K562 (cell line): ENCODE measurements around the gene ABHD12. TPM values are rescaled to one million over a fixed set of nuclear protein-coding genes. Genes with fewer than 3 reads are reported as not detected.

Source experiments
- ATAC-seq: fragments of 200-7000 bp; cut with Tn5 transposase; 3 replicates; pipeline ENCODE4 v1.9.1; 2020; ENCODE audit warnings: moderate library complexity
- BruUV-seq: library from RNA; stranded (reverse); fragments of 400-500 nt; replicated peaks from 2 replicates; lab custom pipeline; 2021; lab: Mats Ljungman, UMichigan
- CTCF ChIA-PET: fragments of 300-600 bp; formaldehyde crosslinking; extraction: SDS; loops from one replicate; lab custom pipeline; 2021; ENCODE audit warnings: low intra/inter-chr PET ratio; lab: Yijun Ruan, JAX
- POLR2A ChIA-PET: fragments of 300-600, 350-650 bp; sonication (Branson Sonifier 250); formaldehyde crosslinking; extraction: SDS; loops from one replicate; lab custom pipeline; 2021; ENCODE audit warnings: antibody characterized with exemption, inconsistent platforms; lab: Yijun Ruan, JAX
- DNase-seq, 4 experiments: peaks; one replicate each; pipeline versions ENCODE4 v3.0.0 to v3.0.0-alpha.2; 2011 to 2018; ENCODE audit warnings: low spot score in 3 of 4, mixed read lengths in 3 of 4; ENCODE audit errors: extremely low read depth in 1 of 4
- FAIRE-seq: peaks from 2 replicates; lab custom pipeline; 2011; peaks lifted over from hg19 to GRCh38; lab: Jason Lieb, UNC
- H2AFZ ChIP-seq: 2 replicates; pipeline ENCODE4 v1.6.0; 2011; ENCODE audit warnings: low read depth, low read length, control low read depth, inconsistent platforms
- H3K27ac ChIP-seq: fragments of 200-600 bp; 3 replicates; pipeline ENCODE4 v1.8.0; 2011; ENCODE audit warnings: low read depth, mild to moderate bottlenecking, control low read depth, inconsistent platforms, low read length, moderate library complexity, mixed read lengths; ENCODE audit errors: extremely low read depth
- H3K27me3 ChIP-seq, 2 experiments: fragments of 300-600 bp in 1 of 2; 2 replicates in 1 of 2; 3 replicates in 1 of 2; pipeline versions ENCODE4 v1.6.0 to v1.8.0; 2011; ENCODE audit warnings: inconsistent platforms in 2 of 2, low read length in 2 of 2, mild to moderate bottlenecking in 1 of 2, mixed read lengths in 1 of 2, moderate library complexity in 1 of 2; ENCODE audit not compliant: control insufficient read depth in 2 of 2, insufficient read depth in 2 of 2
- H3K36me3 ChIP-seq: fragments of 300-600 bp; 3 replicates; pipeline ENCODE4 v1.8.0; 2011; ENCODE audit warnings: mild to moderate bottlenecking, low read length, inconsistent platforms; ENCODE audit not compliant: control insufficient read depth, insufficient read depth
- H3K4me1 ChIP-seq, 2 experiments: fragments of 200-600 bp in 1 of 2; replicated peaks in 1 of 2; 2 replicates in 1 of 2; 3 replicates in 1 of 2; pipeline versions ENCODE4 v1.5.1 to v1.8.0; 2011; ENCODE audit warnings: inconsistent platforms in 2 of 2, low read length in 2 of 2, mild to moderate bottlenecking in 1 of 2, mixed read lengths in 1 of 2, moderate library complexity in 1 of 2; ENCODE audit not compliant: control insufficient read depth in 2 of 2, insufficient read depth in 2 of 2
- H3K4me2 ChIP-seq: 2 replicates; pipeline ENCODE4 v1.6.1; 2011; ENCODE audit warnings: low read length, control low read depth, inconsistent platforms, mixed read lengths; ENCODE audit not compliant: insufficient read depth
- H3K4me3 ChIP-seq: fragments of 200-600 bp; sonication (generic), shearing (Covaris generic); 2 replicates; pipeline ENCODE4 v1.5.1; 2016; ENCODE audit warnings: control low read depth, inconsistent platforms
- H3K79me2 ChIP-seq: fragments of 200-600 bp; 3 replicates; pipeline ENCODE4 v1.8.0; 2011; ENCODE audit warnings: low read length, inconsistent platforms; ENCODE audit not compliant: control insufficient read depth, insufficient read depth
- H3K9ac ChIP-seq, 2 experiments: 2 replicates each; pipeline versions ENCODE4 v1.6.0 to v1.6.1; 2011; ENCODE audit warnings: low read depth in 2 of 2, low read length in 2 of 2, control low read depth in 1 of 2, inconsistent platforms in 1 of 2, mild to moderate bottlenecking in 1 of 2, mixed read lengths in 1 of 2; ENCODE audit not compliant: insufficient read depth in 1 of 2
- H3K9me1 ChIP-seq: one replicate; pipeline ENCODE4 v1.6.0; 2011; ENCODE audit warnings: inconsistent platforms, mild to moderate bottlenecking, low read length, moderate library complexity; ENCODE audit not compliant: control insufficient read depth, insufficient read depth
- H3K9me3 ChIP-seq: replicated peaks from 2 replicates; pipeline ENCODE4 v1.5.1; 2011; ENCODE audit warnings: low read depth, low read length, inconsistent platforms; ENCODE audit not compliant: control insufficient read depth, insufficient read depth
- H4K20me1 ChIP-seq: replicated peaks from 2 replicates; pipeline ENCODE4 v1.6.1; 2011; ENCODE audit warnings: low read length, inconsistent platforms, mixed read lengths; ENCODE audit not compliant: control insufficient read depth, insufficient read depth
- CREBBP ChIP-seq: IDR thresholded peaks from one replicate; pipeline ENCODE4 v1.6.1; 2012; ENCODE audit warnings: low read depth, mild to moderate bottlenecking, control low read depth, inconsistent platforms, low read length
- MTA3 ChIP-seq: fragments of 450-650 bp; formaldehyde crosslinking; IDR thresholded peaks from 2 replicates; pipeline ENCODE4 v1.6.1; 2017; ENCODE audit warnings: mild to moderate bottlenecking, borderline replicate concordance
- NR2F6 ChIP-seq: fragments of 450-650 bp; formaldehyde crosslinking; IDR thresholded peaks from 2 replicates; pipeline ENCODE4 v1.4.0; 2020; ENCODE audit warnings: mild to moderate bottlenecking
- NR4A1 ChIP-seq, 2 experiments: fragments of 250-450 bp in 1 of 2; fragments of 450-650 bp in 1 of 2; sonication (Bioruptor Pico) in 1 of 2; IDR thresholded peaks; 2 replicates each; pipeline versions ENCODE4 v1.4.0 to v1.6.1; 2016 to 2020; ENCODE audit warnings: mild to moderate bottlenecking in 2 of 2, missing compliant biosample characterization in 1 of 2, missing genetic modification characterization in 1 of 2, moderate library complexity in 1 of 2
- SPI1 ChIP-seq: IDR thresholded peaks from 2 replicates; pipeline ENCODE4 v1.6.1; 2011; ENCODE audit warnings: low read depth, low read length, control low read depth, borderline replicate concordance
- ZNF696 ChIP-seq: fragments of 250-450 bp; sonication (Bioruptor Pico); conservative IDR thresholded peaks from 2 replicates; pipeline ENCODE4 v1.4.0; 2020; ENCODE audit warnings: mild to moderate bottlenecking, moderate library complexity
- WGBS: fragments of 100-300 bp; shearing (Covaris generic); methylation state at CpG from one replicate; pipeline ENCODE4 v1.1.6; 2016; ENCODE audit warnings: low coverage, mixed read lengths; ENCODE audit not compliant: insufficient coverage; ENCODE audit errors: missing lambda C conversion rate; 5-methylcytosine and 5-hydroxymethylcytosine counted together
- in situ Hi-C: fragments of 300-500 bp; cut with MboI; formaldehyde crosslinking; loops from 4 replicates; pipeline ENCODE4 v1.15.0; 2018; ENCODE audit warnings: inconsistent platforms, mixed read lengths
- intact Hi-C: fragments of 100-400 bp; cut with micrococcal nuclease; formaldehyde crosslinking; loops from 2 replicates; pipeline ENCODE4 v1.14.2; 2022
- polyA plus RNA-seq, 8 experiments: library from polyadenylated mRNA; depleted of rRNA in 4 of 8; stranded (reverse) in 5 of 8; unstranded in 3 of 8; fragments of >200 nt; fragmentation: Nextera tagmentation in 2 of 8; fragmentation: Illumina TruSeq in 1 of 8; extraction: Ambion mirVana in 2 of 8; extraction: Trizol in 1 of 8; gene quantifications; 2 replicates each; pipeline versions ENCODE4 v1.2.1 to v1.2.3, GENCODE V29; 2011 to 2014; ENCODE audit warnings: inconsistent platforms in 1 of 8, missing spikeins in 1 of 8
- total RNA-seq, 7 experiments: library from RNA; depleted of rRNA in 6 of 7; stranded (reverse); fragments of >200 nt in 6 of 7; fragmentation: Illumina TruSeq in 2 of 7; extraction: Trizol in 2 of 7; gene quantifications; 2 replicates each; pipeline versions ENCODE4 v1.2.1 to v1.2.3, GENCODE V29; 2011 to 2021; ENCODE audit warnings: low replicate concordance in 1 of 7
- TF ChIP-seq, protein P1 (sequence below): fragments of 250-450 bp; sonication (Bioruptor Pico); IDR thresholded peaks from 2 replicates; pipeline ENCODE4 v1.9.0; 2021; ENCODE audit warnings: mild to moderate bottlenecking, inconsistent platforms
- TF ChIP-seq, protein P2 (sequence below): fragments of 450-650 bp; conservative IDR thresholded peaks from 2 replicates; pipeline ENCODE4 v1.6.1; 2016; ENCODE audit warnings: missing genetic modification characterization, low read depth, mild to moderate bottlenecking, control low read depth, missing compliant biosample characterization
- TF ChIP-seq, protein P3 (sequence below): sonication (generic); formaldehyde crosslinking; IDR thresholded peaks from 2 replicates; pipeline ENCODE4 v1.8.1; 2023; ENCODE audit warnings: mild to moderate bottlenecking, missing genetic modification reagents

The ABHD12 gene
- total and polyA plus RNA-seq, 9 of the 15 experiments (the other 6 are each of a cell fraction or from before 2014, with no cell fraction given): 0.65 to 15.6 (median 9.1) TPM

DNA sequence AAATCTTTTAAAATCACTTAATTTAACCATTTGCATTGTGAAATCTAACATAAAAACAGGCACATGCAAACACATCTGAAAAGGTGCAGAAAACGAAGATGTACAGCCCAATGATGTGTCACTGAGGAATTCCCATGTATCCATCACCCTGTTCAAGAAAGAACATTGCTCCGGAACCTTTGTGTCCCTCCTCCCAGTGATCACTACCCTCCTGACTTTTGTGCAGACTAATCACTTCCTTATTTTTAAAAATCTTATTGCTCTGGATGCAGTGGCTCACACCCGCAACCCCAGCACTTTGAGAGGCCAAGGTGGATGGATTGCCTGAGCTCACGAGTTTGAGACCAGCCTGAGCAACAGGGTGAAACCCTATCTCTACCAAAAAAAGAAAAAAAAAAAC lies 31.4 kb upstream of the ABHD12 start:
- ATAC-seq (no peak), DNase-seq (no peak), FAIRE-seq (no peak)
- 0 out of 2 replicates have a peak, but pooled peaks have one; percentile 8 for TF ChIP-seq SPI1
- no peak for TF ChIP-seq NR4A1 (CRISPR knock-in tag; IDR thresholded peaks at IDR 0.05)
- TF ChIP-seq NR4A1 (tag; IDR thresholded peaks at IDR 0.05): no peak
- Histone ChIP-seq H3K4me2 (no peak overlapping the region), H3K36me3 (peaks cover 69% of the 10 kb centered on the region; the same call in 2 of the 3 replicates), H3K9ac (no peak overlapping the region), H2AFZ (no peak overlapping the region), H3K4me3 (no peak overlapping the region), H3K9me3 (no peaks in the 10 kb centered on the region), H3K27me3 (no peaks in the 10 kb centered on the region), H3K4me1 (no peaks in the 10 kb centered on the region), H4K20me1 (no peaks in the 10 kb centered on the region), H3K27ac (no peak overlapping the region), H3K79me2 (no peaks in the 10 kb centered on the region), H3K9me1 (no peaks in the 10 kb centered on the region)
- intact Hi-C loops (no loop called here), in situ Hi-C loops (no loop called here)
- WGBS: 97% methylated on average over 4 of the region's 4 CpGs
- POLR2A ChIA-PET: no interaction called here
- CTCF ChIA-PET: no interaction called here
- no TSS peak for BruUV-seq

DNA sequence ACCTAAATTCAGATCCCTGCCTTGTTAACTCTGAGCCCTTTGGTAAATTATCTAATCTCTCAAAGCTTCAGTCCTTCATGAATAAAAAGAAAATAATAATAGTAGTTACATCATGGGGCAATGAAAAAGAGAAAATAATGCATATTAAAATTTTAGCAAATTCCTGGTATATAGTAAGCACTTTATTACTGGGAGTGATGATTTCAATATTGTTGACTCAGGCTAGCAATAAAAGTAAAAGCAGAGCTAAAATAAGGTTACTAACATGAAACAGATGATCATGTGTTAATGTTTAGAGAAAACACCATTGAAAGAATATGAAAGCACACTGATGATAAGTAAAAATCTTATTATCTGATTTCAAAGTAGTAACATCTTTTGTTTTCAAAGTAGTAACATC lies 30.5 kb upstream of the ABHD12 start:
- no peak overlapping the region for H2AFZ ChIP-seq
- FAIRE-seq: no peak
- no peaks in the 10 kb centered on the region for H3K9me1 ChIP-seq
- BruUV-seq: no TSS peak
- no peak for ATAC-seq
- H3K4me3 ChIP-seq: no peak overlapping the region
- H3K27ac ChIP-seq: no peak overlapping the region
- no peak overlapping the region for H3K9ac ChIP-seq
- H4K20me1 ChIP-seq: no peaks in the 10 kb centered on the region
- no peaks in the 10 kb centered on the region for H3K27me3 ChIP-seq
- ChIA-PET POLR2A (no interaction called here), CTCF (no interaction called here)
- DNase-seq: no peak
- peaks cover 70% of the 10 kb centered on the region; the same call in 2 of the 3 replicates for H3K36me3 ChIP-seq
- no peaks in the 10 kb centered on the region for H3K79me2 ChIP-seq
- no peaks in the 10 kb centered on the region for H3K9me3 ChIP-seq
- H3K4me2 ChIP-seq: no peak overlapping the region
- intact Hi-C loops (no loop called here), in situ Hi-C loops (no loop called here)
- H3K4me1 ChIP-seq: no peaks in the 10 kb centered on the region
- TF ChIP-seq, protein P1, sequence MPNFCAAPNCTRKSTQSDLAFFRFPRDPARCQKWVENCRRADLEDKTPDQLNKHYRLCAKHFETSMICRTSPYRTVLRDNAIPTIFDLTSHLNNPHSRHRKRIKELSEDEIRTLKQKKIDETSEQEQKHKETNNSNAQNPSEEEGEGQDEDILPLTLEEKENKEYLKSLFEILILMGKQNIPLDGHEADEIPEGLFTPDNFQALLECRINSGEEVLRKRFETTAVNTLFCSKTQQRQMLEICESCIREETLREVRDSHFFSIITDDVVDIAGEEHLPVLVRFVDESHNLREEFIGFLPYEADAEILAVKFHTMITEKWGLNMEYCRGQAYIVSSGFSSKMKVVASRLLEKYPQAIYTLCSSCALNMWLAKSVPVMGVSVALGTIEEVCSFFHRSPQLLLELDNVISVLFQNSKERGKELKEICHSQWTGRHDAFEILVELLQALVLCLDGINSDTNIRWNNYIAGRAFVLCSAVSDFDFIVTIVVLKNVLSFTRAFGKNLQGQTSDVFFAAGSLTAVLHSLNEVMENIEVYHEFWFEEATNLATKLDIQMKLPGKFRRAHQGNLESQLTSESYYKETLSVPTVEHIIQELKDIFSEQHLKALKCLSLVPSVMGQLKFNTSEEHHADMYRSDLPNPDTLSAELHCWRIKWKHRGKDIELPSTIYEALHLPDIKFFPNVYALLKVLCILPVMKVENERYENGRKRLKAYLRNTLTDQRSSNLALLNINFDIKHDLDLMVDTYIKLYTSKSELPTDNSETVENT (CRISPR knock-in tag): no peak
- no peak for TF ChIP-seq NR2F6 (CRISPR knock-in tag)
- no peak for TF ChIP-seq CREBBP
- TF ChIP-seq ZNF696: no peak
- TF ChIP-seq, protein P2, sequence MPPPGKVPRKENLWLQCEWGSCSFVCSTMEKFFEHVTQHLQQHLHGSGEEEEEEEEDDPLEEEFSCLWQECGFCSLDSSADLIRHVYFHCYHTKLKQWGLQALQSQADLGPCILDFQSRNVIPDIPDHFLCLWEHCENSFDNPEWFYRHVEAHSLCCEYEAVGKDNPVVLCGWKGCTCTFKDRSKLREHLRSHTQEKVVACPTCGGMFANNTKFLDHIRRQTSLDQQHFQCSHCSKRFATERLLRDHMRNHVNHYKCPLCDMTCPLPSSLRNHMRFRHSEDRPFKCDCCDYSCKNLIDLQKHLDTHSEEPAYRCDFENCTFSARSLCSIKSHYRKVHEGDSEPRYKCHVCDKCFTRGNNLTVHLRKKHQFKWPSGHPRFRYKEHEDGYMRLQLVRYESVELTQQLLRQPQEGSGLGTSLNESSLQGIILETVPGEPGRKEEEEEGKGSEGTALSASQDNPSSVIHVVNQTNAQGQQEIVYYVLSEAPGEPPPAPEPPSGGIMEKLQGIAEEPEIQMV (tag): no peak
- TF ChIP-seq, protein P3, sequence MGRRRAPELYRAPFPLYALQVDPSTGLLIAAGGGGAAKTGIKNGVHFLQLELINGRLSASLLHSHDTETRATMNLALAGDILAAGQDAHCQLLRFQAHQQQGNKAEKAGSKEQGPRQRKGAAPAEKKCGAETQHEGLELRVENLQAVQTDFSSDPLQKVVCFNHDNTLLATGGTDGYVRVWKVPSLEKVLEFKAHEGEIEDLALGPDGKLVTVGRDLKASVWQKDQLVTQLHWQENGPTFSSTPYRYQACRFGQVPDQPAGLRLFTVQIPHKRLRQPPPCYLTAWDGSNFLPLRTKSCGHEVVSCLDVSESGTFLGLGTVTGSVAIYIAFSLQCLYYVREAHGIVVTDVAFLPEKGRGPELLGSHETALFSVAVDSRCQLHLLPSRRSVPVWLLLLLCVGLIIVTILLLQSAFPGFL (CRISPR knock-in tag): no peak
- no peak for TF ChIP-seq MTA3
